RWPE2 (cell line): ENCODE measurements around the gene SOCS3.
A peak's percentile ranks its signal among the peaks of the same experiment; 100 is the strongest.

ENCODE experiments used
- ATAC-seq: fragments of 200-7000 bp; cut with Tn5 transposase; 3 replicates; pipeline ENCODE4 v1.9.1; 2021; ENCODE audit warnings: low read depth
- DNase-seq: peaks from one replicate; pipeline ENCODE4 v3.0.0-alpha.2; 2020; ENCODE audit warnings: low spot score
- H3K27ac ChIP-seq: fragments of 450-650 bp; 2 replicates; pipeline ENCODE4 v1.5.1; 2017; ENCODE audit warnings: mild to moderate bottlenecking; ENCODE audit not compliant: poor library complexity, severe bottlenecking
- H3K27me3 ChIP-seq: fragments of 250-450 bp; sonication (Bioruptor Pico); 2 replicates; pipeline ENCODE4 v1.5.1; 2021; ENCODE audit warnings: mild to moderate bottlenecking, moderate library complexity; ENCODE audit not compliant: insufficient read depth, poor library complexity, severe bottlenecking
- H3K36me3 ChIP-seq: fragments of 250-450 bp; sonication (Bioruptor Pico); 2 replicates; pipeline ENCODE4 v1.5.1; 2020; ENCODE audit warnings: low read depth, mild to moderate bottlenecking, moderate library complexity
- H3K4me1 ChIP-seq: fragments of 250-450 bp; sonication (Bioruptor Pico); 2 replicates; pipeline ENCODE4 v1.5.1; 2021; ENCODE audit warnings: mild to moderate bottlenecking, moderate library complexity; ENCODE audit not compliant: insufficient read depth, poor library complexity, severe bottlenecking
- H3K4me3 ChIP-seq: fragments of 250-450 bp; sonication (Bioruptor Pico); 2 replicates; pipeline ENCODE4 v1.5.1; 2021; ENCODE audit warnings: mild to moderate bottlenecking, moderate library complexity; ENCODE audit not compliant: severe bottlenecking
- H3K9me3 ChIP-seq: fragments of 250-450 bp; sonication (Bioruptor Pico); 2 replicates; pipeline ENCODE4 v1.5.1; 2021; ENCODE audit warnings: mild to moderate bottlenecking, moderate library complexity; ENCODE audit not compliant: severe bottlenecking
- TF ChIP-seq, protein P1 (sequence below): fragments of 450-650 bp; IDR thresholded peaks from one replicate; pipeline ENCODE4 v1.5.1; 2017; ENCODE audit warnings: mild to moderate bottlenecking, moderate library complexity; ENCODE audit not compliant: poor library complexity, severe bottlenecking

The SOCS3 gene

DNA sequence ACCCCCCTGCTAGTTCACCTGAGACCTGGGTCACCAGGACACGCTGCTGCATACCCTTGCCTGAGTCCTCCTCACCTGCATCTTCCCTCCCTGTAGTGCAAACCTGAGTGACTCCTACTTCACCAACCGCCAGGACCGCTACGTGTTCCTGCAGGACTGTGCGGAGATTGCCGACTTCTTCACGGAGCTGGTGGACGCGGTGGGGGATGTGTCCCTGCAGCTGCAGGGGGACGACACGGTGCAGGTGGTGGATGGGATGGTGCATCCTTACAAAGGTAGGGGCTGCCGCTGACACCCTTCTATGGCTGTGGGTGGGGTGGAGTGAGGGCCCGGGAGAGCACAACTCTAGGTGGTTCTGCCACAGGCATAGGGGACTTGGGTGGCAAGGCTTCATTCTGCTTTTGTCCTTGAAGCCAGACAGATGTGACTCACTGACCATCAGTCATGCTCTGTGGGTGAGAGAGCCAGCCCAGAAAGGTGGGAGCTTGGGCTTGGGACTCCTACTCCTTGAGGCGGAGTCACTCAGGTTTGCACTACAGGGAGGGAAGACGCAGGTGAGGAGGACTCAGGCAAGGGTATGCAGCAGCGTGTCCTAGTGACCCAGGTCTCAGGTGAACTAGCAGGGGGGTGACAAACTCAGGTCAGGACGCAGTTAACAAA lies 40.8 kb upstream of the SOCS3 start:
- Histone ChIP-seq H3K27me3 (no peaks in the 10 kb centered on the region), H3K4me3 (no peak overlapping the region), H3K36me3 (peaks cover 97% of the 10 kb centered on the region), H3K9me3 (no peaks in the 10 kb centered on the region), H3K4me1 (peaks cover 25% of the 10 kb centered on the region), H3K27ac (peak overlapping the region; percentile 80)
- ATAC-seq (peak; percentile 77), DNase-seq (no peak)
- TF ChIP-seq, protein P1, sequence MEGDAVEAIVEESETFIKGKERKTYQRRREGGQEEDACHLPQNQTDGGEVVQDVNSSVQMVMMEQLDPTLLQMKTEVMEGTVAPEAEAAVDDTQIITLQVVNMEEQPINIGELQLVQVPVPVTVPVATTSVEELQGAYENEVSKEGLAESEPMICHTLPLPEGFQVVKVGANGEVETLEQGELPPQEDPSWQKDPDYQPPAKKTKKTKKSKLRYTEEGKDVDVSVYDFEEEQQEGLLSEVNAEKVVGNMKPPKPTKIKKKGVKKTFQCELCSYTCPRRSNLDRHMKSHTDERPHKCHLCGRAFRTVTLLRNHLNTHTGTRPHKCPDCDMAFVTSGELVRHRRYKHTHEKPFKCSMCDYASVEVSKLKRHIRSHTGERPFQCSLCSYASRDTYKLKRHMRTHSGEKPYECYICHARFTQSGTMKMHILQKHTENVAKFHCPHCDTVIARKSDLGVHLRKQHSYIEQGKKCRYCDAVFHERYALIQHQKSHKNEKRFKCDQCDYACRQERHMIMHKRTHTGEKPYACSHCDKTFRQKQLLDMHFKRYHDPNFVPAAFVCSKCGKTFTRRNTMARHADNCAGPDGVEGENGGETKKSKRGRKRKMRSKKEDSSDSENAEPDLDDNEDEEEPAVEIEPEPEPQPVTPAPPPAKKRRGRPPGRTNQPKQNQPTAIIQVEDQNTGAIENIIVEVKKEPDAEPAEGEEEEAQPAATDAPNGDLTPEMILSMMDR = no peak

DNA sequence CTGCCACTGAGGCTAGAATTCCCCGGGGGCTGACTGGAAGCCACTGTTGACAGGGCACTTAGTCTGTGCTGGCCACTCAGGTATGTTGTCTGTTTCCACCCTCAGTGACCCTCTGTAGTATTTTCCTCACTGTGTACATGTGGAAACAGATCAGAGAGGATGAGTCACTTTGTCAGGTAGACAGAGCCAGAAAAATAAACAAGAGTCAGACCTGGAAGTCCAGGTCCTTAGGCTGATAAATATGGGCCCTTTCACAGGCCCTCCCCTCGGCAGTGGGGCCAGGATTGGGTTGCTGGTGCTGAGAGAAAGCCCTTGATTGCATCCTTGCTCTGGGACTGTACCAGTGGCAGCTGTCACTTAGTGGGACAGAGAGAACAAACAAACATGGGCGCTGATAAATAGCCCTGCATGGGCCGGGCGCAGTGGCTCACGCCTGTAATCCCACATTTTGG lies 39.8 kb upstream of the SOCS3 start:
- DNase-seq (no peak), ATAC-seq (peak; percentile 80)
- H3K27me3 ChIP-seq = no peaks in the 10 kb centered on the region
- H3K27ac ChIP-seq = peak overlapping the region; percentile 80
- TF ChIP-seq, protein P1 = no peak
- H3K4me3 ChIP-seq = no peak overlapping the region
- H3K9me3 ChIP-seq = no peaks in the 10 kb centered on the region
- H3K36me3 ChIP-seq = peaks cover 97% of the 10 kb centered on the region
- H3K4me1 ChIP-seq = peaks cover 25% of the 10 kb centered on the region

DNA sequence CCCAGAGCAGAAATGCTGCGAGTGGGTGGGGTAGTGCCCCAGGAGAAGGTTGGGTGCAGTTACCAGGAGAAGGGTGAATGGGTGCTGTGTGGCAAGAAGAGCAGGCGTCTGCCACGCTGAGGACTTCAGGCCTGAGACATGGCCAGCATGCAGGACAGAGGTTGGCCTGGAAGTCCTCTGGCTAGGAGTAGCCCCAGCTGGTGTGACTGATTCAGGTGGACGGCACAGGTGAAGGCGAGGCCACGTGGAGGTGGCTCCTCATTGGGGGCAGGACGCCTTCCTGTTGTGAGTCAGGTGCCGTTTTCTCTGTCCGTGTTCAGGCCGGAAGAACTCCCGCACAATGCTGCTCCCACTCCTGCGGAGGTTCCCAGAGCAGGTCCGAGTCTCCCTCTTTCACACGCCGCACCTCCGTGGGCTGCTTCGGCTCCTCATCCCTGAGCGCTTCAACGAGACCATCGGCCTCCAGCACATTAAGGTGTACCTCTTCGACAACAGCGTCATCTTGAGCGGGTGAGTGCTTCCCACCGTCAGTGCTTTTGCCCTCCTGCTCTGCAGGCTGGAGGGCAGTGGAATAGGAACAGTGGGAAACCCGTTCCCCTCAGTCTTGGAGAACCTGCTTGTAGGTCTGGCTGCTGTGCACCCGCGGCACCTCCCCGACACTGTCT lies 39.3 kb upstream of the SOCS3 start:
- peak overlapping the region; percentile 80 for H3K27ac ChIP-seq
- H3K36me3 ChIP-seq = peaks cover 96% of the 10 kb centered on the region
- TF ChIP-seq, protein P1 = no peak

DNA sequence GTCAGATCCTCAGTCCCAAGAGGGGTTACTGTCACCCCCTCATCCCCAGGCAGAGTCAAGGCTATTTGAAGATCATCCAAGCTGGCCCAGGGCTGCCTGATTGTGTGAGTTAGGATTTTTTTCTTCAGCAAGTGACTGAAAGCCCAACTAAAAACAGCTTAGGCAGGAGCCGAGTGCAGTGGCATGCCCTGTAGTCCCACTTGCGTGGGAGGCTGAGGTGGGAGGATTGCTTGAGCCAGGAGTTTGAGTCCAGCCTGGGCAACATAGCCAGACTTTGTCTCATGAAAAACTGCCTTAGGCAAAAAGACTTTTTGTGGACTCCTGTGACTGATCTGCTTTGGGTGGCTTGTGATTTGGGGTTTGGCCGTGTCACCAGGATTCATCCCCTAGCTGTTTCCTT lies 38.5 kb upstream of the SOCS3 start:
- H3K27ac ChIP-seq = no peak overlapping the region
- DNase-seq (no peak), ATAC-seq (no peak)
- no peaks in the 10 kb centered on the region for H3K27me3 ChIP-seq
- no peaks in the 10 kb centered on the region for H3K9me3 ChIP-seq
- TF ChIP-seq, protein P1 = no peak
- peaks cover 25% of the 10 kb centered on the region for H3K4me1 ChIP-seq
- no peak overlapping the region for H3K4me3 ChIP-seq
- peaks cover 93% of the 10 kb centered on the region for H3K36me3 ChIP-seq

More for the DNA sequence above, 39.3 kb upstream of the SOCS3 start:
- H3K4me1 ChIP-seq = peaks cover 25% of the 10 kb centered on the region
- DNase-seq (no peak), ATAC-seq (no peak)
- H3K27me3 ChIP-seq = no peaks in the 10 kb centered on the region
- H3K9me3 ChIP-seq = no peaks in the 10 kb centered on the region
- H3K4me3 ChIP-seq = no peak overlapping the region

DNA sequence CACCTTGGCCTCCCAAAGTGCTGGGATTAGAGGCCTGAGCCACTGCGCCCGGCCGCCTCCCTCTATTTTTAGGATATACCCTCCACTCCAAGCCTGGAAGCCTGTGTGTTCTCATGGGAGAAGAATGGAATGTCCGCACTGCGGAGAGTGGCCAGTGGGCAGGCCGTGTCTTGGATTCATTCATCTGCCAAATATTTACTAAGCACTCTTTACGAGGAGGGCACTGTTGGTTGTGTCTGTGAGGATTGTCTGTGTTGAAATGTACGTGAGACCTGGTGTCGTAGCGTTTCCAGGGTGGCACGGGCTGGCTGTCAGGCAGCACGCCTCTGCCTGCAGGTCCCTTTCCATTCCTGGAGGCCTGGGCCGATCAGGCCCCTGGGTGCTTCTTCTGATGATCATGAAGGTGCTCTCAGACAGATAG lies 37.8 kb upstream of the SOCS3 start:
- DNase-seq (no peak), ATAC-seq (no peak)
- Histone ChIP-seq H3K4me1 (peaks cover 25% of the 10 kb centered on the region), H3K36me3 (peaks cover 93% of the 10 kb centered on the region), H3K9me3 (no peaks in the 10 kb centered on the region), H3K27ac (no peak overlapping the region), H3K4me3 (no peak overlapping the region), H3K27me3 (no peaks in the 10 kb centered on the region)
- TF ChIP-seq, protein P1 = no peak
